HG02678 (cell line): Measurements from ENCODE around the gene SELENON.

Source experiments
- ATAC-seq: cut with Tn5 transposase; IDR thresholded peaks from one replicate; pipeline ENCODE4 v1.9.1; 2021; ENCODE audit warnings: mild to moderate bottlenecking, moderate library complexity; ENCODE audit not compliant: unreplicated experiment

Gene SELENON, protein sequence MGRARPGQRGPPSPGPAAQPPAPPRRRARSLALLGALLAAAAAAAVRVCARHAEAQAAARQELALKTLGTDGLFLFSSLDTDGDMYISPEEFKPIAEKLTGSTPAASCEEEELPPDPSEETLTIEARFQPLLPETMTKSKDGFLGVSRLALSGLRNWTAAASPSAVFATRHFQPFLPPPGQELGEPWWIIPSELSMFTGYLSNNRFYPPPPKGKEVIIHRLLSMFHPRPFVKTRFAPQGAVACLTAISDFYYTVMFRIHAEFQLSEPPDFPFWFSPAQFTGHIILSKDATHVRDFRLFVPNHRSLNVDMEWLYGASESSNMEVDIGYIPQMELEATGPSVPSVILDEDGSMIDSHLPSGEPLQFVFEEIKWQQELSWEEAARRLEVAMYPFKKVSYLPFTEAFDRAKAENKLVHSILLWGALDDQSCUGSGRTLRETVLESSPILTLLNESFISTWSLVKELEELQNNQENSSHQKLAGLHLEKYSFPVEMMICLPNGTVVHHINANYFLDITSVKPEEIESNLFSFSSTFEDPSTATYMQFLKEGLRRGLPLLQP

DNA sequence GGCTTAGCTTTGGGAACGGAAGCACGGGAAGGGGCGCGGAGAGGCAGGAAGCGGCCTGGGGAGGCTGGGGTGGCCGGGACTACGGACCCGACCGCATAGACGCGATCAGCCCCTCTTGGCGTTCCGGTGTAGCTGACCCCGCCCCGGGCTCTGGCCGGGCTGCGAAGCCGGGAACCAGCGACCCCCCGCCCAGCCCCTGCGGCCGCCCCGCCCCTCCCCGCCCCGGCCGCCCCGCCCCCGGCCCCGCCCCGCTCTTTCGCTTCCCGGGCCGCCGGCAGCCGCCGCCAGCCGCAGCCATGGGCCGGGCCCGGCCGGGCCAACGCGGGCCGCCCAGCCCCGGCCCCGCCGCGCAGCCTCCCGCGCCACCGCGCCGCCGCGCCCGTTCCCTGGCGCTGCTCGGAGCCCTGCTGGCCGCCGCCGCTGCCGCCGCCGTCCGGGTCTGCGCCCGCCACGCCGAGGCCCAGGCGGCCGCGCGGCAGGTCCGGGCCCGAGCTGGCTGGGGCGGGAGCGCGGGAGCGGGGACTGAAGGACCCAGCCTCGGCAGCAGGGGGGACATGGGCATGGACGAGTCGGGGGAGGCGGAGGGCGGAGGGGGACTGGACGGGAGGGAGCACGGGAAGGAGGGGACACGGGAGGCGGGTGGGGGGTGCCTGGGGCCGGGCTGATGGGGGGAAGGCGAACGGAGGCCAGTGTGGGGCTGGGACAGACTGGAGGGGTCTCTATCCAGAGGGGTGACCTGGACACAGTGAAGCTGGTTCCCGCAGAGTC, at the start of gene SELENON:
TSS of gene SELENON (plus strand) at position 259 of the 768 bp plus-strand sequence. CDS start at position 297, 38 bp downstream.
- ATAC-seq = no peak

DNA sequence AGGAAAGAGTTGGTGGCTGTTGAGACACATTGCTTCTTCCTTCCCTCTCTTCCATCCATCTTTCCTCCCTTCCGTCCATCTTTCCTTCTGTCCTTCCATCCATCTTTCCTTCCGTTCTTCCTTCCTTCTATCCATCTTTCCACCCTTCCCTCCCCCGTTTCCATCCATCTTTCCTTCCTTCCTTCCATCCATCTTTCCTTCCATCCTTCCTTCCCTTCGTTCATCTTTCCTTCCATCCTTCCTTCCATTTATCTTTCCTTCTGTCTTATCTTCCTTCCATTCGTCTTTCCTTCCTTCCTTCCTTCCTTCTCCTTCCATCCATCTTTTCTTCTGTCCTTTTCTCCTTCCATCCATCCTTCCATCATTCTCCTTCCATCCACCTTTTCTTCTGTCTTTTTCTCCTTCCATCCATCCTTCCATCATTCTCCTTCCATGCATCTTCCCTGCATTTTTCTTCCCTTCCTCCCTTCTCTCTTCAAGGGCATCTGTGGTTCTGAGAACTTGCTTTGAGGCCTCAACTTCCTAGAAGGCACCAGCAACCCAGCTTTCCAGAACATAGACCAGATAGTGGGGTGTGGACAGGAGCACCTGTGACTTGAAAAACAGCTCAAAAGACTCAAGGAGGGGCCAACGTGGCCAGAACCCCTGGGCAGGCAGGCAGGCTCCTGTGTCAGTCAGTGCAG, 48.9 kb upstream of the SELENON start:
- no peak for ATAC-seq

DNA sequence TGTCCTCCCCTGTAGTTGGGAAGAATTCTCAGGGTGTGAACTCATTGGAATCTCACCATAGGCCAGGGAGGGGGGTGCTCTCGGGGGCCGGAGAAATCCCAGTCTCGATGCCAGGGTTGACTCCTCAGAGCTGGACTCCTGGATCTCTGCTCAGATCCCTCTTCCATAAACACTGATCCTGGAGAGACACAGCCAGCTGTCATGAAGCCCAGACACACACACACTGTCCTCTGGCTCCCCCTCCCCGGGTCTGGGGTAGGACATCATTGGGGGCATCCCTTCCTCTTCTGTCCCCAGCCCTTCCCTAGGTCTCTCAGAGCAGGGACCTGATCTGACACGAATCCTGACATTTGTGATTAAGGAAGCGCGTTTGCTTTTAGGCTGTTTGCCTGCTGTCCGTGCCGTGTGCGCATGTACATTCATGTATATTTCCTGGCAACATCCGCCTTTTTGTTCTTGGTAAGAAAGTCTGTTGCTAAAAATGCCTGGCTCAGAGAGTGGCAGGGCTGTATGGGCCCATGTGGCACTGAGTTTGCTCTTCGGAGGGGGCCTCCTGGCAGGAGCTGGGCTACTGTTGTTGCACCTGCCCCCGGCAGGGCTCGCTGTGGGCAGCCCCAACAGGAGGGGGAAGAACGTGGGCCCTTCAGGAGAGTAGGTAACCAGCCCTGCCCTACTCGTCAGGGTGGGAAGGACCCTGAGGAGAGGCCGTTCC, 45.4 kb upstream of the SELENON start:
- ATAC-seq = no peak

DNA sequence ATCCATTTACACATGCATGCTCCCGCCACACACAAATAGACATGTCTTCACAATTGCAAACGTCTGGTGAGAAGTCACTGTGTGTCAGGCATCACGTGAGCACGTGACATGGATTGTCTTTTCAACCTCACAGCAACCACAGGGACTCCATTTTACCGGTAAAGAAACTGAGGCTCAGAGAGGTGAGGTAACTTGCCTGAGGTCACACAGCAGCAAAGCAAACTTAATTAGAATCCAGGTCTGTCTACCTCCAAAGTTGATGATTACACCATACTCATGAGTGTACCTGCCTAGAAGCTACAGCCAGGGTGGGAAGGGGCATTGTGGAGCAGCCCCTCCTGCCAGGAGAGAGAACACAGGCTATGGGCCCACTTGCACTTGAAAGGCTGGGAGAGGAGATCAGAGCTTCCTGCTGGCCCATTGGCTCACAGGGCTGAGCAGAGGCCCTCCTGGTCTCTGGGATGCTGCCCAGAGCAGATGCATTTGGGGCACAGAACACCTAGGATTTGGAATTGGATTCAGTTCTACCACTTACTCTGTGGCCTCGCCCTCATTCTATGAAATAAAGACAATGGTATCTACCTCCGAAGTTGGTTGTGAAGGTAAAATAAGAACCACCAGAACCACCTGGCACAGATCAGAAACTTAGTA, 44.4 kb upstream of the SELENON start:
- no peak for ATAC-seq

DNA sequence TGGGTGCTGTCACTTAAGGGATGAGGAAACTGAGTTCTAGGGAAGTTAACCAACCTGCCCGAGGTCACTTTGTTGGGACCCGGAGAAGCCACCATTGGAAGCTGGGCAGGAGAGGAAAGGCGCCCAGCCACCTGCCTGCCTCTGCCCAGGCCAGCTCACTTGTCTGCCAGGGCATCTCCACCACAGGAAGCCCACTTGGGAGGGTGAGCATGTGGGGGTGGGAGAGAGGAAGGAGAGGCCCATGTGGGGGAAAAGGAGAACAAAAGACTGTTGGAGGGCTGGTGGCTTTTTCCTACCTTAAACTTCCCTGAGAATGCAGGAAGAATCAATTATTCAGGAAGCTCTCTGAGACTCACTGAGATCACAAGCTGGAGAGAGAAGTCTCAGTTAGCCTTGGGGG, 43.8 kb upstream of the SELENON start:
- ATAC-seq = no peak

DNA sequence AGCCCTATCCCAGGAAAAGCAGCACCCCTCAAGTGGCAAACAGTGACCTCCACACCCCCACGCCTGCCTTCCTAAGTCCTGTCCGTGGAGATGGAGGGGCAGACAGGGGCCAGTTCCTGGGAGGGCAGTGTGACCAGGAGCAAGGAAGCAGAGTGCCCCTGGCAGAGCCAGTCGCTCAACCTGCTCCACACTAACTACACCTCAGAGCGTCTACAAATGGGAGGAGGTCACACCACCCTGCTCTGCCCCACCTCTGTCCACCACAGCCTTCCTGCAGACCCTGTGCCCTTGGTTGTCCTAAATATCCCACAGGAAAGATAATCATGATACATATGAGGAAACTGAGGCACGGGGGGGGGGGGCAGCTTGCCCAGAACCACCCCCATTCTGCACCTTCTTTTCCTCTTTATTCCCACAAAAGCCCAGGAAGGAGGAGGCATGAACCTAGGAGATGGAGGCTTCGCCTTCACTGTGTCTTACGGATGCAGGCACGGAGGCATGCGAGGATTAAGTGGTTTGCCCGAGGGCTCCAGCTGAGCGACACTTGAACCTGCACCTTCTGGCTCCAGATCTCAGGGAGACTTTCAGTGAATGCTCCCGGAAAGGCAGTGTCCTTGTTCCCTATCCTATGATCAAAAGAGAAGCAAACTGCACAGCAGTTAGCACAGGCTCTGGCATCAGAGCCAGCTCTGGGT, 42.7 kb upstream of the SELENON start:
- no peak for ATAC-seq

DNA sequence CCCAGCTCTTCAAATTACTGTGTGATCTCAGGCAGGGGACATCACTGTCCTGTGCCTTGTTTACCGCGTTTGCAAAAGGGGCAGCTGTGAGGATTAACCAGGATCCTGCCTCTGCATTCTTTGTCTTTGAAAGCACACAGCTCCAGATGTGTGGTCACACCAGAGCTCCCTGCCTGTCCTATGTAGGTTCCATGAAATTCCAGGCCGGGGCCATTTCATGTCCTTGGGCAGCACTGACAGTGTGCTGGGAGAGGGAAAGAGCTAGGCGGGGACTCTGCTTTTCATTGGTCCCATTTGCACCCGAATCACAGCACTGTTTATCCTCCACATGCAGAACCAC, 42.2 kb upstream of the SELENON start:
- no peak for ATAC-seq

DNA sequence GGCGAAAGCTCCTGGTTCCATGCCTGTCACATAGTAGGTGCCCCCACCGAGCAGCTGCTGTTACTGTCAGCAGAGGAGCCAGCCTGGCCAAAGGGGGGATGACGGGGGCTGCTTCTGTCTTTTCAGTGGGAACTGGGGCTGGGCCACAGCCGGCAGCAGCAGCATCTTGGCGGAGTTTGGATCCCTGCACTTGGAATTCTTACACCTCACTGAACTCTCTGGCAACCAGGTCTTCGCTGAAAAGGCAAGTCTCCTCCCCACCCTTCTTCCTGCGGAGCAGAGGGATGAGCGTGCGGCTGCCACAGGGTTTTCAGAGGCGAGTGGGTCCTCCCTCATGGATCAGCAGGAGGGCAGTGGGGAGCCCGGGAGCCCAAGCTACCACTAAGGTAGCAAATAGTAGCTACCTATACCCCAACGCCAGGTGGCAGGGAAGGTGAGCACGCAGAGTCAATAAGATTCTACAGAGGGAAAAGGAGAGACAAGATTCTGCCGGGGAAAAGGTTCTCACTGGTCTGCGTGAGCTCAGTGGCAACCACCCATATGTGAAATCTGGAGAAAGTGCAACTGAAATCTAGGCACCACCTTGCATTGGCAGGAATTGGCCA, 41.4 kb upstream of the SELENON start:
- no peak for ATAC-seq

DNA sequence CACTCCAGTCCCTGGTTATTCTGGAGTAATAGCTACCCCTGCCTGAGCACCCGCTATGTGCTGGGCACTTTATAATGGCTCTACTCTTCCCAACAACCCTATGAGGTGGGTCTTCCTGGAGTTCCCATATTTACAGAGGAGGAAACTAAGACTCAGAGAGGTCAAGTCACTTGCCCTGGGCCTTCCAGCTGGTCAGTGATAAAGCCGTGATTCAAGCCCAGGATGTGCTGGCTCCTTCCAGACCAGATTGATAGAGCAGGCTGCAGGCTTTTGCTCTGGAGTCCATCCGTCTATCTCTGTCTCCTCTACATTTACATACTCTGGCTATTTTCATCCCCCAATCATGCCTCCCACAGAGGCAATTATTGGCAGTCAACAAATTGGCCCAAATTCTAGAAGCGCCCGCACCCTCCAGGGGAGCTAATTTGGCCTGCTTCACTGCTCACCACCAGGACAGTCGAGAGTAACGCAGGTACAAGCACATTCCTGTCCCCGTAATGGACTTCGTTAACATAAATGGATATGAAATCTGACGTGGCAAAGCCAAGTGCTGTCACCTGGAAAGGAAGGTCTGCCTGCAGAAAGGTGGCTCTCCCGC, 39.8 kb upstream of the SELENON start:
- no peak for ATAC-seq

DNA sequence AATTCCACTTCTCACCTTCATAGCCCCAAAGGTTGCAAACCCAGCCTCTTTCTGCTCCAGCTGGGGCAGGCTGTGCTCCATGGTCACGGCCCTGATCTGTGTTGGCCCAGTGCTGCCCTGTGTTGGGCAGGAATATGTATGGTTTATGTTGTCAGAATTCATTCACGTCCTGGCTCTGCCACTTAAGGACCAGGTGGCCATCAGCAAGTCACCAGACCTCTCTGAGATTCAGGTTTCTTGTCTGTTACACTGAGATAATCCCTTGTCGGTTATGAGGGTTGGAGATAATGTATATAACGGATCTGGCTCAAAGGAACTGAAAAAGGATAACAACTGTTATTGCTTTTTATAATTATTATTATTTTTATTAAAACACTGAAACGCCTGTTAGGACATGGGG, 39.1 kb upstream of the SELENON start:
- ATAC-seq = no peak

DNA sequence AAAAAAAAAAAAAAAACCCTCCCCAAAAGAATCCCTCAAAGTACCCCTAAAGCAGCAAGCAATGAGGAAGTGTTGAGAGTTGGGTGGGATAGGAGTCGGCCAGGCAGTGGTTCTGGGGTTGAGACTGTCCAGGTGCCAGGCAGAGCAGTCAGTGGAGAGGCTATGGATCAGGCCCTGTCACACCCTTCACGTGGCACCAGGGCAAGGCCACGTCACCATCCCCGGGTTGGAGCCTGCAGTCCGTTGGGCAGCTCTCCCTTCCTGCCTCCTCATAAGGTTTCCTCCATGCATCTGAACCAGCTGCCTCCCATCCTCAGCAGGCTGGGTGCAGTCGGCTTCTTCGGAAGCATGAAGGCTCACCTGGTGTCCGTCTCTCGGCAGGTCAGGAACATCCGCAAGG, 36.5 kb upstream of the SELENON start:
- ATAC-seq = no peak

DNA sequence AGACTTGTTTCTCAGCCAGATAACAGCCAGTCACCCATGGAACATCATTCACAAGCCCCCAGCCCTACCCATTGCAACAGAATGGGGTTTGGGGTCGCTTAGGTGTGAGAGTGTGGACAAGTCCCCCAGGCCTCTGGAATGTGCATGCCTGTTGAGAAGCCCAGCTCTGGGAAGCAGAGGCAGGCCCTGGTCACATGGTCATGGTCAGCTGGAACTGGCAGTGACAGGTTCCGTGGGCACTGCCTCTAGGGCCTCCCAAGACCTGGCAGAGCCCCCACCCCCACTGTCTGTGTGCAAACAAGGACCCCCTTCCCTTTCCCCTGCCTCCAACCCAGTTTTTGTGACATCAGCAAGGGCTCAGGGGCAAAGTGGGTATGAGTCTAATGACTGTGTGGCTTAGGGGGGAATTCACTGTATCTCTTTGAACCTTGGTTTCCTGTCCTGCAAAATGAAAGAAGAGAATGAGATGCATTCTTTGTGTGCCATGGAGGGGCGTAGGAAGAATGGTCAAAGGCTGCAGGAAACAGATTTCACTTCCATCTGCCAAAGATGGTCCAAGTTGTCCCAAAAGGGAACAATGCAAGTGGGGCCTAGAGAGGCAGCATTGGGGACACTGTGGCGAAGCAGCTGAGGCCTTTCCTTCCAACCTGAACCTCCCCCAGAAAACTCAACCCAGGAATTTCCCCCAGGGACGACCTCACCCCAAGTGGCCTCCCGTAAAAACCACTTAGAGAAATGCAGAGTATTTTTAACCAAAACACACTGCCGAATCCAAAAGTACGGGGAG, 34.7 kb upstream of the SELENON start:
- no peak for ATAC-seq

DNA sequence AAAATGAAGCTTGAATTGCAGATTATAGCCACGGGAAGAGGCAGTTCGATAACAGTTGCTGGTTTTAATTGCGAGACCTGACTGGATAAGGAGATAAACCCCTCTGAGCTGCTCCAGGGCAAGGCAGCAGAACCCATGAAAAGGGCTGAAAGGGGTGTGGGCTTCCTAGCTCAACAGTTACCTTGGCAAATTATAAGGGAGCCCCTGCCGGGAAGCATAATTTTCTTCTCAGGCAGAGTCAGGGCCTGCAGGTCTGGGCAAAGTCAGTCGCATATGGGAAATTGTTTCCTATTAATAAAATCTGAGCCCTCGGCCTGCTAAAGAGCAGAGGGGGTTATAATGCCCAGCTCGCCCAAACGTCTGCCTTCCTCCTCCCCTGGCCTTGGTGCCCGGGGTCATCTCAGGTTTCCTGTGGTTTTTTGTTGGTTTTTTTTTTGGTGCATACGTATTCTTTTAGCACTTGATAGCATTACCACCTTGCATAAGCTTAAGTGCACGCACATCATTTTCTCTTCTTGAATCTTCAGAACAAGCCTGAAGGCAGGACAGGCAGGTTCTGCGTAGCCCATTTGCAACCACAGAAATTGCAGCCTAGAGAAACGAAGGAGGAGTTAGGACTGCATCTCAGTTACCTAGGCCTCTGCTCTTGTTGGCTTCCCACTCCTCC, 33.9 kb upstream of the SELENON start:
- no peak for ATAC-seq

DNA sequence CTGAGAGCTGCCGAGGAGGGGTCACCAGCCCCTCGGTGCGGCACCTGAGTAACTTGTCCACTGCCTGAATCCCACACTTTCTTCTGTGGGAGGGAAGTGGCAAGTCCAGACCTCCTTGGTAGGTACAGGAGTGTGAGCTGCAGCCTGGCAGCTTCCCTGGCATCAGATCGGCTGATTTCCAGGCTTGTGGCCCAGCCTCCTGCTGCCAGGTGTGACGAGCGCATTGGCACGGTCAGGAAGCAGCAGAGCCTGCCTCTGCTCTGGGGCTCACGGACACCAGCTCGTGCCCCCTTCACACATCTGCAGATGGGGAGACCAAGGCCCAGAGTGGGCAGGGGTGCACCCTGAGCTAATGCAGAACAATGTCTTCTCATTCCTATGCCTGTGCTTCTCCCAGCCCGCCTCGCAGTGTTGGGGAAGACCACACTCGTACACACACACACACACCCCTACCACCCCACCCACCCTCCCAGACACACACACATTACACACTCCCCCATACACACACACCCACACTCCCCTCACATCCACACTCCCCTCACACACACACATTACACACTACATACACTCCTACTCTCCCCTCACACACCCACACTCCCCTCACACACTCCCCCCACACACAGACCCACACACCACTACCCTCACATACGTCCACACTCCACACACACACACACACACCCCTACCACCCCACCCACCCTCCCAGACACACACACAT, 33.1 kb upstream of the SELENON start:
- ATAC-seq = no peak

DNA sequence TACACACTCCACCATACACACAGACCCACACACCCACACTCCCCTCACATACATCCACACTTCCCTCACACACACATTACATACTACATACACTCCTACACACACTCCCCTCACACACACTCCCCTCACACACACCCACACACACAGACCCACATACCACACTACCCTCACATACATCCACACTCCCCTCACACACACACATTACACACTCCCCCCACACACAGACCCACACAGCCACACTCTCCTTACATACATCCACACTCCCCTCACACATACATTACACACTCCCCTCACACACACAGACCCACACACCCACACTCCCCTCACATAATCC, 32.6 kb upstream of the SELENON start:
- no peak for ATAC-seq

DNA sequence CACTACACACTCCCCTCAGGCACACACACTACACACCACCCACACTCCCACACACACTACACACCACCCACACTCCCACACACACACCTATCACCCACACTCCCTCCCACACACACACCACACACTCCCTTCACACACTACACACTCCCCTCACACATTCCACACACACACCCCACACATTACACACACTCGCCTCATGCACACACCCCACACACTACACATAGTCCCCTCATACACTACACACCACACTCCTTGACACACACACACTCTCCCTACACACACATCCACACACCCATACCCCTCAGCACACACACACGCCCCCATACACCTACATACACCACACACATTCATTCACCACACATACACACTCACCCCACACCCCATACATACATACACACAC, 31.0 kb upstream of the SELENON start:
- ATAC-seq = no peak
